ENCODE measurements around the gene MUC4. TPM values are rescaled to one million over a fixed set of nuclear protein-coding genes. Genes with fewer than 3 reads are reported as not detected.
A peak's percentile ranks its signal among the peaks of the same experiment; 100 is the strongest.

Gene MUC4
- polyA plus RNA-seq (ENCODE audit: insufficient read length): 0.70 TPM

- DNase-seq: no peak
Observed at GRCh38 chr3:195811756-195812155, at the start of gene MUC4. MUC4 (minus strand) TSS chr3:195811929; CDS start chr3:195811817, 112 bp downstream.

DNA sequence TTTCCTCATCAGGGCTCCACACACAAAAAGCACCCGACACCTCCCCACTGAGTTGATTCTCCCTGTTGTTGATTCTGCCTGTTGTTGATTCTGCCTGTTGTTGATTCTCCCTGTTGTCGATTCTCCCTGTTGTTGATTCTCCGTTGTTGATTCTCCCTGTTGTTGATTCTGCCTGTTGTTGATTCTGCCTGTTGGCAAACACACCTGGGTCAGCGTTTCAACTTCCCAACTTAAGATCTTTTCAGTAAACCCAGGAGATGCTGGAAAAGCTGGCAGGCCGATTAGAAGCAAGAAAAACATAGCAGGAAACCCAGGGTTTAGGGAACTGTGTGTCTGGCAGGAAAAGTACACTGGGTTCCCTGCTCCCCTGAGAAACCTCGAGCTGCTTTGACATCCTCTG, 48.7 kb upstream of the MUC4 start:
- no peak for DNase-seq

- DNase-seq: no peak
Observed at GRCh38 chr3:195859846-195860411, 48.2 kb upstream of the MUC4 start.

DNA sequence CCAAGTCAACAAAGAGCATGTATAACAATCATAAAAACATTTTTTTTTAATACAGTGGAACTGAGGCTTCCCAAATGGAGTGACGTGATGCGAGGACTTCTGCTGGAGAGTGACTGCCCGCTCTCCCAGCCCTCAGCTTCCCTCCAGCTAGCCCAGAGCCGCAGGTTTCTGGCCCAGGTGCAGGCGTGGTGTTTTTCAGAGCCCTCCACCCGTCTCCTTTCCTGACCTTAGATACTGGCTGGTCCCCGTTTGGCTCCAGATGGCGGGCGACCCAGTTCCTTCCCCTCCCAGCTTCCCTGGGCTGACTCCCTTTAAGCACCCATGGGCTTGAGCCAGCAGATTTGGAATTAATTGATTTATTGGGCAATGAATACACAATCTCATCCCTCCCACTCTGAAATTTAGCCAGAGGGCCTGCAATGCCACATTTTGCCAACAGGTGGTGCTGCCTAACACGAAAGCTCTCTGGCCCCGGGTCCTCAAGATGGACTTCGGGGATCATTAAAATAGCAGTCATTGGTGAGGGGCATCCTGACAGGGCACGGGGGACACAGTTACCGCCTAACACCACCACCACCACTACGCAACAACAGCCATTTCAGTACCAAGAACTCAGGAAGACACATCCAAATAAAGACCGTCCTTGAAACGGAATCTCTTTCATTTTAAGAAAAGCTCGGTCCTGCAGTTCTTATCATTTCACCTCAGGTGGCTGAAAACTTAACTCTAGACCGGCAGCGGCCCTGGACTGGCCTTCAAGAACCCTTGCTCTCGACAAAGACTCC, 47.5 kb upstream of the MUC4 start:
- DNase-seq: peak; percentile 59

DNA sequence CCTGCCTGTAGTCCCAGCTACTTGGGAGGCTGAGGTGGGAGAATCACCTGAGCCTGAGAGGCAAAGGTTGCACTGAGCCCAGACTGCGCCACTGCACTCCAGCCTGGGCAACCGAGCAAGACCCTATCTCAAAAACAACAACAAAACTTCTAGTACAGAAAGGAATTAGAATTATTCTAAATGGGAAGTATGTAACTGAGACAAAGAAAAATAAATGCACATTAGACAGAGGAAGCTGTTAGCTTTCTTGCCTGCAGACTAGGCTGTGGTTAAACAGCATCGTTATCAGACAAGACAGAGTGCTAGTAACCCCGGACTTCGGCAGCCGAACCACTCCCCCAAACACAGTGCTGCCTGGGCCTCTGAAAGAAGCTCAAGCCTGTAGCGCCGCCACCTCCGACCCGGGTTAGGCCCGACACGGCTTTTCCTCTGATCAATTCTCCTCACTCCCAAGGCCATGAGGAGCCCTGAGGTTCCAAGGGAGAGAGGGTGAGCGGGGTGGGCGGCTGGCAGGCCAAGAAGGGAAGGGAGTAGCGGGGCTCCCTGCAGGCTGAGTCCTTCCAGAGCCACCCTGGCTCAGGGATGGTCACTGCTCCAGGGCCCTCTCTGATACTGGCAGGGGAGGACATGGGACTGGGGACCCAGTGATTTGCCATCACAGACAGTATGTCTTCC, 44.8 kb upstream of the MUC4 start:
- DNase-seq: no peak

GRCh38 chr3:195855471-195856409, 44.0 kb upstream of the MUC4 start:
- DNase-seq: no peak

GRCh38 chr3:195854628-195855294, 43.0 kb upstream of the MUC4 start:
- no peak for DNase-seq

DNA sequence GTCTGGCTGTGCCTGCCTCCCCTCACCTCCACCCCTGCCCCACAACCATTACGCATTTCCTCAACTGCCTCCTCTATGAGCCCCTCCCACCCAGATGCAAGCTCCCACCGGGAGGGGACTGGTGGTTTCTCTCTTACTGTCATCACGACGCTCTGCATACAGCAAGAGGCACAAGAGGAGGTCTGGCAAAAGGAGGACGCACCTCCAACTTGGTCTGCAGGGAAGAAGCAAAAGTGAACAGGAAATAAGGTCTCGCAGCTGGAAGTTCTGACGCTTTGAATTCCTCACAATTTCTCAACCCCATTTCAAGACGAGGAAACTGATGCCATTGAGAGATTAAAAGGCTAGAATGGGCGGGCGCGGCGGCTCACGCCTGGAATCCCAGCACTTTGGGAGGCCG, 42.3 kb upstream of the MUC4 start:
- DNase-seq: no peak

DNA sequence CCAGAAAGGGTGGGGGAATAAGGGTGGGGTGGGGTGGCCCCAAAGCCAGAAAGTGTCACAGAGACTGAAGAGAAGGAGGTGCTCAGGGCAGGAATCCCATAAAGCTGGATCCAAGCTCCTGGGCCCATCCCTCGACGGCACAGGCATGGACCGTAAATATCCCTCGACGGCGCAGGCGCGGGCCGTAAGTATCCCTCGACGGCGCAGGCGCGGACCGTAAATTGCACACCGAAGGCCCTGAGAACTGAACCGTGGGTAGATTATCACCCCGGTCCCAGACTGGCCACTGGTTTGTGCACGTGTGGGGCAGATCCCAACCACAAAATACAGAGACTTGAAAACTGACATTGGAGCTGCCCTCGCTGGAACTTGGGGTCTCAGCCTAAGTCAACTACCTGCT, 41.3 kb upstream of the MUC4 start:
- DNase-seq: no peak

DNA sequence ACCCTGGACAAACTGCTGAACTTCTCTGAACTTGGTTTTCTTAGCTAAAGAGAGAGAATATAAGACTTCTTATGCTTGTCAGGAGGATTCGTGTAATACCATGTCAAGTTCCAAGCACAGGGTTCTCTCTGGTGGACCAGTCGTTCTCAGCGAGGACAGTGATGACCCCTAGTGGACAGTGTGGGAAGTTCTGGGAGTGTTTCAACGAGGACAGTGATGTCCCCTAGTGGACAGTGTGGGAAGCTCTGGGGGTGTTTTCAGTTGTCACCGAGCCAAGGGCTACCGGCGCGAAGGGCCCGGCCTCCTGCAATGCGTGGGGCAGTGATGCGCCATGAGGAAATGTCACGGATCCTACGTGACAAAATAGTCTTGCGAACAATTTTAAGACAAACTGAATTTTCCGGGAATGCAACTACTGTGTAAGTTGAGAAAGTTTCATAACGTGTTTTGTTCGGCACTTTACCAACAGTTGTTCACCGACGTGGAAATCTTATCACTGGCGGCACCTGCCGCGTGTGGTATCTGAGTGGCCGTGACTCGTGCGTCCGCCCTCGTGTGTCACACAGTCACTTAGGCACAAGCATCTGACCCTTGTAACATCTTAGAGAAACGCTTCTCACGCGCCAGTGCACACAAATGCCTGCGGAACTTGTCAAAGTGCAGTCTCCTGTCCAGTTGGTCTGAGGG, 39.3 kb upstream of the MUC4 start:
- DNase-seq: peak; percentile 90

GRCh38 chr3:195849322-195850074, 37.8 kb upstream of the MUC4 start:
- DNase-seq: no peak

DNA sequence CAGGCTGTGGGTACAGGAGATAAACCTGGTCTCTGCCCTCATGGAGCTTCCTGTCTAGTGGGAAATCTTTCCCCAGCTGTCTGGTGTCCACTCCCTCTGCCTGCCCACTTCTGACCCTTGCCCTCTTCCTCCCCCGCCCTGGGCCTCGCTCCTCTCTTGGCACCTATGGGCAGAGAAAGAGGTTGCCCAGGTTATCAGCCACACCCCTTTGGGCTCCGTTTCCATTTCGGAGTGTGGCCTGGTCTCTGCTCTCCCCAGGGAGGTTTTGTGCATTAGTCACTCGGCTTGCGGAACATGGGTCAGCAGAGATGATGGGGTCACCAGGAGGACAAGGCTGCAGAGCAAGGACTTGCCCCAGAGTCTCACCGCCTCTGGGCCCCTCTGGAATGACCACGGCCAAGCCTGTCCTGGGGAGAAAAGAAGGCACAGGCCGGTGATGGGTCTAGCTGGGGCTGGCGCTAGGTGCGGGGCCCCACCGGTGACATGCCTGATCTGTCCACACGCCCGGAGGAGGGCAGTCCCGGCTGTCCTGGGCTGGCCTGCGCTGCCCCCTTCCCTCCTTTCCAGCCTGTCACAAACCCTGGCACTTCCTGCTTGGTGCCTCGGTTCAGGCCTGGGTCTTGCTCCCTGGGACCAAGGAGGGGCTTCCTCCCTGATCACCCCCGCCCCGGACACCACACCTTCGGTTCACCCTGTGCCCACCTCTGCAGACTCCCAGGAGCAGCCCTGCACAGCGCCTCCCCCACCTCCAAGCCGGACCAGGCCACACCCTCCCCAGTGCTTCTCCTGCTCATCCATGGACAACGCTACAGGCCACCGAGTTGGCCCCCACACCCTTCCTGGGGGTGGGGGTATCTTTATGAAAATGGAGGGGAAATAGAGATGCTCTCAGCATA, 35.6 kb upstream of the MUC4 start:
- no peak for DNase-seq

DNA sequence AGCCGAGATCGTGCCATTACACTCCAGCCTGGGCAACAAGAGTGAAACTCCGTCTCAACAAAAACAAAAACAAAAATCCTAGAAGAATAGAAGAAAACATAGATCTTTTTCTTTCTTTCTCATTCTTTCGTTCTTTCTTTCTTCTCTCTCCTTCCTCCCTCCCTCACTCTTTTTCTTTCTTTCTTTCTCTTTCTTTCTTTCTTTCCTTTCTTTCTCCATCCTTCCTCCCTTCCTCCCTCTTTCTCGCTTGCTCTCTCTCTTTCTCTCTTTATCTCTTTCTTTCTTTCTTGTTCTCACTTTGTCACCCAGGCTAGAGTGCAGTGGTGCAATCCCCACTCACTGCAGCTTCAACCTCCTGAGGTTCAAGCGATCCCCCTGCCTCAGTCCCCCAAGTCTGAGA, 33.8 kb upstream of the MUC4 start:
- DNase-seq: no peak

DNA sequence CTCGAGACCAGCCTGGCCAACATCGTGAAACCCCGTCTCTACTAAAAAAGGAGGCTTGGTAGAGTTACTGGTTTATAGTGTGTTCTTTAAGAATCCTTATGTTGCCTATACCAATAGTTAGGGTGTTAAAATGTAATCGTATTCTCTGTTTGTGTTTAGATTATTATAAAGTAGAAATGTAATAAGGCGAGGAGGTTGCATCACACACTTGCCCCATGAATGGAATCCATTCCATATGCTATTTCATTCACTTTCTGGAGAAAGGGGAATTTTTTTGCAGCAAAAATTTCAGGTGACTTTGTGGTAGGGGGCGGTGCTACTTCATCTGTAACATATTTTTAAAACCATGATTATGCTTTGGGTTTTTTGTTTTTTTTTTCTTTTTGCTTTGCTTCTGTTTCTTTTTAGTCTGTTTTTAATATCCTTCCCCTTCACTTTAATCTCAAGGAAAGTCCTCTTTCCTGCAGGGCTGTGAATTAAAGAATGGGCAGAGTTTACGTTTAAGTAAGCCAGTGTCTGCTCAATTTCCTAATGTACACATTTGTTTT, 33.0 kb upstream of the MUC4 start:
- no peak for DNase-seq

- DNase-seq: no peak
Observed at GRCh38 chr3:195839260-195840010, 27.7 kb upstream of the MUC4 start.

DNA sequence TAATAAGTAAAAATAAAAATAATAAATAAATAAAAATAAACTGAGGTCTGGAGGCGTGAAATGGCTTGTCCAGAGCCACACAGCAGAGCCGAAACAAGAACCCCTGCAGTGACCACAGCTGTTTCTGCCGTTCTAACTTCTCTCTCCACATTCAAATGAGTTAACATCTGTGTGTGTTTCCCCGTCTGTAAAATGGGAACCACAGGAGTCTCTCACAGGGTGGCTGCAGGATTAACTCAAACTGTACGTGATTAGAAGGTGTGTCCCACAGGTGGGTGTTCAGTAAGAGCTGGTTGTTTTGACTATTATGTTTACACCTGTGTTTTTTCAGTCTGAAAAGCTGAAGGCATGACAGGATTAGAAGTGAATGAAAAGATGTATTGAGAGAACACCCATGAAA, 27.0 kb upstream of the MUC4 start:
- no peak for DNase-seq

DNA sequence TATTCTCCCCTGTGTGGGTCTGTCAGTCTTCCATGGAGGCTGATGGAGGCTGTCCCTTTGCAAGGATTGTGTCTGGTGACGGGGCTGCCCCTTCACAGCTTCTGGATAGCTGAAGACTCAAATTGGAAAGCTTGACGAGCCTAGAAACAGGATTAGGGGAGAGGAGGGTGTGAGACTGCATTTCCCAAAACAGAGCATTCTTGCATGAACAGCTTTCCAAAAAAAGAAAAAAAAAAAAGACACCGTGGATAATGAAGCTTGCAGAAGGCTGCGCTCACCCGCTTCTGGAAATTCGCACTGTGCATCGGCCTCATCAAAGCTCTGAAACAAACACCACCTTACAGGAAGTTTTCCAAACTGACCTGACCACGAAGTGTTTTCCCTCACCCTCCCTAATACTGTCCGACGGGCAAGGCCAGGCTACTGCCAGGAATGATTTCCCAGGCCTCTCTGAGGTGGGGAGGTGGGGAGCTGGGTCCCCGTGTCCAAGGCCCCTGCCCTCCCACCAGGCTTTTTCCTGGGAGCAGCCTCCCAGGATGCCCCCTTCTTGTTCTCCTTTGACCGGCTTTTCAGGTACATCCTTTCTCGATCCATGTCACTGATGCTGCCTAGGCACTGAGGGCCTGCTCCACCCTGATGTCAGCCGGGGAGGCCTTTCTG, 24.9 kb upstream of the MUC4 start:
- DNase-seq: no peak

- no peak for DNase-seq
Observed at GRCh38 chr3:195835791-195836190, 24.1 kb upstream of the MUC4 start.
